Measurements from ENCODE around the gene PELI2.

Gene PELI2

GRCh38 chr14:56313789-56314188, 195.6 kb downstream of the PELI2 start:
- no peak for DNase-seq

DNA sequence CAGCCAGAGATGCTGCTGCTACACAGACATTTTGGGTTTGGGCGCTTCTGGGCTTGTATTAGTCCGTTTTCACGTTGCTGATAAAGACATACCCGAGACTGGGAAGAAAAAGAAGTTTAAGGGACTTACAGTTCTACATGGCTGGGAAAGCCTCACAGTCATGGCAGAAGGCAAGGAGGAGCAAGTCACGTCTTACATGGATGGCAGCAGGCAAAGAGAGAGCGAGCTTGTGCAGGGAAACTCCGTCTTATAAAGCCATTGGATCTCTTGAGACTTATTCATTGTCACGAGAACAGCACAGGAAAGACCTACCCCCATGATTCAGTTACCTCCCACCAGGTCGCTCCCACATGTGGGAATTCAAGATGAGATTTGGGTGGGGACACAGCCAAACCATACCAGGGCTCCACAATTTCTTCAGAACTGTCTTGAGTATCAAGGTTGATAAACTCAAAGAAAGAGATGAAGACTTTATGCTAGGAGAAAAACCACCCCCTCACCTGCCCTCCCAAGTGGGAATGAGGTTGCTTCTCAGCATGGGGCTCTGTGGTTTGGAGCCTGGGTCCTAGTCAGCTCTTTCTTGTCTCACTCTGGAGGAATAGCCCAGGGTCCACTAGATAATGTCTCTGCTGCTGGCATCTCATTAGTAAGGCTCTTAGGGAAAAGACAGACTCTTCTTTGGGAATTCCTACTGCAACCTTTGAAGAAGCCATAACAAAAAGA, 200.3 kb downstream of the PELI2 start:
- DNase-seq, result no peak

GRCh38 chr14:56321861-56322260, 203.7 kb downstream of the PELI2 start:
- DNase-seq, result no peak

- DNase-seq, result no peak
Observed at GRCh38 chr14:56322531-56322930, 204.3 kb downstream of the PELI2 start.

- DNase-seq, result no peak
Observed at GRCh38 chr14:56324454-56324853, 206.2 kb downstream of the PELI2 start.

DNA sequence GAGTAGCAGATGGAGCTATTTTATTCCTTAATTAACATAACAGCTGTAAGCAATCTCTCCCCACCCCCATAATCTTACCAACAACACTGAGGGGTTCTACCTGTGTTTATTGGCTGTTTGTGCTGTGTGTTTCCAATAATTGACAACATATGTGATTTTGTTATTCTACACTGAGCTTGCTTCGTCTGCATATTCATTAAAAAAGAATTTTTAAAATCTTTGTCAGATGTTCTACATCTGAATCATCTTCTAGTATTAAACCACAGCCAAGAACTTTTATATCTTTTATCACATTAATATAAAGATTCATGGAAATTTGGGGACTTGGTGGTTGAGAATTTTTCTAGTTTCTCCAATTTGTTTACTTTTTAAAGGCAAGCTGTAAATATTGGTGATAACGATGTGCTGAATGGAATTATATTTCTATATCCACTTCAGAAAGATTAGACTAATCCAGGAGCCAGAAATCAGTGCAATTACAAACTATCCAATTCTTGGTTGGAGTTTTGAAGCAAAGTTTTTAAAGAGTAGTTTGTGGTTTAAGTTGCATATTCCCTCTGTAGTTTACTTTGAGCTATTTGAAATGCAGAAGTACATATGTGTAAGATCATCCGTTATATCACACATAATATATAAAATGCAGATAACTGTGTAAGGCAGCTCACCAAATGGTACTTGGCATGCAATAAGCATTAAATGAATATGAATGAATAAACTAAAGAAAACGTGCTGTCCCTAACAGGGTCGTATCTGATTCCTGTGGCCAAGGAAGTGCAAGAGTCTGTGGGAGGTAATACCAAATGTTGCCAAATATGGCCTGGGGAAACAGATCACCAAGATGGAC, 206.9 kb downstream of the PELI2 start:
- DNase-seq, result no peak

GRCh38 chr14:56328021-56328420, 209.8 kb downstream of the PELI2 start:
- no peak for DNase-seq

DNA sequence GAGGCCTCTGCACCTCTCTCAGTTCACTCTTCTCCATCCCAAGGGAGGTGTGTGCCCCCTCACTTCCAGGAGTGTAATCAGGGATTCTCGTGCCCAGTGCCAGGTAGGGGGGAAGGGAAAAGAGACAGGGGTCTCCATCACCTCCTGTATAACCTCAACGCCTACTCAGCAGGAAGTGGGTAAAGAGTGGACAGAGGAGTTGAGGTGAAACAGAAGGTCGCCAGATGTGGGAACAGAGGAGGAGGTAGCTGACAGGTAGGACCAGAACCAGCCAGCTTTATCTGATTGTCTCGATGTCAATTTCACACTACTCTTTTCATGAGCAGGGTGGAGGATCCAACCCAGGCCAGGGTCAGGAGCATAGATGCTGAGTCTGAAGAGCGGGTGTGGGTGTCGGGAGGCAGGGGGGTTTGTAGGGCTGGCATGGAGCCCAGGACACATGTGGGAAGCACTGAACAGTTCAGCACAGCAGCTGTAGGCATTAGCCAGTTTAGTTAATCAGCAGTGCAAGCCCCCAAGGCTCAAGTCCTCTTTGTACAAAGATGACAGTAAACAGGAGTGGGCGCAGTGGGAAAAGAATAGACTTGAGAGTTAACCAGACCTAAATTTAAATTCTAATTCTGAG, 213.5 kb downstream of the PELI2 start:
- DNase-seq, result peak in 1 of 2 experiments; percentile 21

DNA sequence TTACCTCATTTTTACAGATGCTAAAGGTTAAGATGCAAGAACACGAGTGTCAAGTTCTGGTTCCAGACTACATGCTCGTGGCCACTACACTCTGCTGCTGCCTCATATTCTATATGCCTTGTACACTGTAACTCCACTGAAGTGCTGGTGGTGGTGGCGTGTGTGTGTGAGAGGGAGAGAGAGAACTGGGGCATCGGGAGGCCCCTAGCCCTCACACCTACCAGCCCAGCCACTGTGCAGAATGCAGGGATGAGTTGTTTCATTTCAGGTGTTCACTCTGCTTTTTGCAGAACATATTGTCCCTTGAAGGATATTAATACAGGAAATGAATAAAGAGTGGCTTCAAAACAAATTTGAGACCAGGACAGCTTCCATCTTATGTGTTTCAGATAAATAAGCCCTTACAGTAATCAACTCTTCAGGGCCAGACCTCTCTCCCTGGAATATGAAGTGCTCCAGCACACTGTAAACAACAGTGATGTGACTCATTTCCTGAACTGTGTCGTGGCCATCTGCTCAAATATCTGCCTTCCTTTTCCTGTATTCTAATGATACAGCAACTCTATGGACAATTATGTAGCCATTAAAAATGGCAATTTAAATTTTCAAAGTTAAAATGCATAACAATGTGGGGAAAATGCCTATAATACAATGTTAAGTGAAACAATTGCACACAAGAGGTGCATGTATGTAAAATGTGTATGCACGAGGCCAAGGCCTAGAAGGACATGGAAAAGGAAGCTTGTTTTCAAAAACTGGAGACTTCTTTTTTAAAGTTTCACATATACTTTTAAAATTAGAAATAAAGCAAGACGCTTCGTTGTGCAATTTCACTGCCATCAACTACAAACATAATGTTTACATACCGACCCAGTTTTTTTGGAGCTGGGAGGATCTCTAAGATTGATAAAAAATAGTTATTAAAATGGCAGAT, 215.4 kb downstream of the PELI2 start:
- peak; percentile 7 to 73 for DNase-seq

GRCh38 chr14:56334458-56334857, 216.2 kb downstream of the PELI2 start:
- no peak for DNase-seq

DNA sequence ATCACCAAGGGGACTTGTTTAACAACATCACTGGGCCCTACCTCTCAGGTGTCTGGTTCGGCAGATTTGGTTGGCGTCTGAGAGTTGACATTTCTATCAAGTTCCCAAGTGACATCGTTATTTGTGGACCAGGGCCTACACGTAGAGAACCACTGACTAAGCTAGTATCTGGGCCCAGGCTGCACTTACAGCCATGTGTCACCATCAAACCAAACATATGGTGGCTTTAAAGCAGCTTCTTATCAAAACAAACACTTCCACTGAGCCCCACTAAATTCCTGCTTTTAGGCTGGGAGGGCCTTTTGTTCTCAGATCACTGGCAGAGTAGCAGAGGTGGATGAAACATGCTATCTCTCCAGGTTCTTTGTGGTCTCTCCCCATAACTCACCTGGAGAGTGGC, 220.5 kb downstream of the PELI2 start:
- no peak for DNase-seq

GRCh38 chr14:56339855-56340701, 221.9 kb downstream of the PELI2 start:
- peak; percentile 0 to 45 for DNase-seq

- DNase-seq, result no peak
Observed at GRCh38 chr14:56340932-56341331, 222.7 kb downstream of the PELI2 start.

DNA sequence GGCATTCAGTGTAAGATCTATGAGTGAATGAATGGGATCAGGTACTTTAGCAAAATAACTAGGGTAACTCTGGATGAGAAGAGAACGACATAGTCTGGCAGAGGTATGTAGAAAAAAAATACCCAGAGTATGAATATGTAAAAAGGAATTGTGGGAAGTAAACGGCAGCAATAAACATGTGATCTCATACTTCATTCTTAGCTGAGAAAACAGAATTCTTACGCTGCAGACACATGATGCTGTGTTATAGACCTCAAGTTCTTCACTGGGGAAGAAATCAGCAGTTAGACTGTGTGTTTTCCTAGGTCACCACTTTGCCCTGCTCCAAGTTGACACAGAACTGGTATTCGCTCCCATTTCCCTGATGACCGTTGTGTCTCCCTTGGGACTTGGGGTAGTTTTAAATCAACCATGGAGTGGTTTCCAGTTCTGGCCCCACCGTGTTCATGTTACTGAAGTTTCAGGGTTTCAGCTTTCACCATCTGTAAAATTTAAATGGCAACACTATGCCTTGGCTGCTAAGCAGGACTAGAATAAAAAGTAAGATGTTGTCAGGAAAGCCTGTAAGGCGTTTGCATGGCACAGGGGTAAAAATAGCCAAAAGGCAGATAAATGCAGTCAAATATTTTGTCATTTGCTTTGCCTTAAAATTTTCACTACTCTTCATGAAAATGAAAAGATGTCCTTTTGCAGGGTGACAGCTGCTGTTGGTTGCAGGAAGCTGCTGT, 223.7 kb downstream of the PELI2 start:
- DNase-seq, result no peak

DNA sequence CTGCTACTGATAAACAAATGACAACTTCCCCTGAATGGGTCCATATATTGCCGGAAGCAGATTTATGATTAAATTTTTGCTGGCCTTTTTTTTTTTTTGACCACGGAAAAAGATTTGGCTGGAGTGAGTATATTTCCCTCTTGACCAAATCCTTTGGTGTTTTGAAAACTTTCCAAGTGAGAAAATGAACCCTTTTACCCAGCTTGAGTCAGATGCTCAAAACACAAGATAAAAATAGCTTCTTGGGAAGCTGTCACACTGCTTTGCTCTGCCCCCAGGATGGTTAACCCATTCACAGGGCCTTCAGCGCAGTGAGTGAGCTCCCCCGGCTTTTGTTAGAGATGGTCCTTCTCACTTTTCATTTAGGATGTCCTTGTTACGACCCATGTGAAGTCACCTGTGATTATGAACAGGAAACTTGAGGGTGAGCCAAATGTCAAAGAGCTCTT, 224.3 kb downstream of the PELI2 start:
- DNase-seq, result peak in 1 of 2 experiments; percentile 19

DNA sequence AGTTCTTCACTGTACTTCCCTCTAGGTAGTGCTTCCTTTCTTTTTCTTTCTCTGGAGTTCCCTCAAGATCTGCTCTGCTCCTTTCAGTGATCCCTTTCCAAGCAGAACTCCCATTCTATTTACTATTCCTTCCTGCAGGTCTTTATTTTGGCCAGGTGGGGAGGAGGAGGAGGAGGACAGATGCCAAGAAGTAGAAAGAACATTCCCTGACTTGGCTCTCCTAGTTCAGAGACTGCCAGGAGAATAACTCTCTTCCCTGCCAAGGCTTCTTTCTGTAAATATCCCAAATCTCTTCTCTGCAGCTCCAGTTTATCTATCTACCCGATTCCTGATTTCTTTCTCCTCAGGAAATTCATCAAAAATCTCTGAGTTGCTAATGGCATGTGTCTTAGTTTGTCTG, 231.7 kb downstream of the PELI2 start:
- no peak for DNase-seq

Data from NCI-H2081 (cell line).